MV-4-11 (cell line): ENCODE results near the gene LONP1.

Experiments
- DNase-seq: peaks from one replicate; lab custom pipeline; 2025; lab: John Stamatoyannopoulos, UW

The LONP1 gene

DNA sequence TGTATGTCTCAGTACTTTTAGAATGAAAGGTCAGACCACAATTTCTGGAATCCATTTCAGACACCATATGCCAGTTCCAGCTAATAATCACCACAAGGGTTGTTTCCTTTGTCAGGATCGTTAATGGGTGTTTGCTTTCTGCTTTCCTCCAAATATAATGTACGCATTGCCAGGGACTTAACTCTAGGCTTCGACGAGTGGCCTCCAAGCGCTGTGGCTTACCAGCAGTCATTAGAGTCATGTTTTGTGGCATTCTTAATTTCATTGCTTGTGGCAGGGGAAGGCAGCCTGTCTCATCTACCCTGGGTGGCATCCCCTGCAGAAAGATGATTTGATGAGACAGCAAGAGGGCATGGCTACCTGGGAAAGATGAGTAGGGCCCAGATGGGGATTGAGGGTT, 74.5 kb downstream of the LONP1 start:
- DNase-seq, result no peak

DNA sequence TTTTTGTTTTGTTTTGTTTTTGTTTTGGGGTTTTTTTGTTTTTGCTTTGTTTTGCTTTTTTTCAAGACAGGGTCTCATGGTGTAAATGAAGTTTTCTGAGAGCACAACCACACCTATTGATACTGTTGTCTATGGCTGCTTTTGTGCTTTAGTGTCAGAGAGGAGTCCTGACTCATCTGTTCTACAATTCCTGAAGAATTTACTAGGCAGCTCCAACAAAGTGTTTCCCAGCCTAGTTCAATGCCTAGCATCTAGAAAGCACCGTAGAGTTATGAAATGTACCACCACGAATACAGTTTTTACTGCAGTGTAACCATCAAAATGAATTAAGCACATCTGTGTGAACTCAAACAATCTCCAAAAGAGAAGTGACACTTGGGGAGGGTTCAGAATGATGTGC, 75.9 kb downstream of the LONP1 start:
- peak; percentile 14 for DNase-seq

GRCh38 chr19:5643060-5643459, 76.9 kb downstream of the LONP1 start:
- DNase-seq, result no peak

GRCh38 chr19:5642204-5642603, 77.7 kb downstream of the LONP1 start:
- no peak for DNase-seq
